Activated naive CD4-positive, alpha-beta T cell (primary cell): ENCODE measurements around the gene CDK16.

ENCODE experiments used
- DNase-seq, 4 experiments: peaks; one replicate each; lab custom pipeline; 2025; lab: John Stamatoyannopoulos, UW

Gene CDK16

GRCh38 chrX:47186096-47186740, 32.3 kb upstream of the CDK16 start:
- no peak for DNase-seq

GRCh38 chrX:47187106-47187677, 31.3 kb upstream of the CDK16 start:
- no peak for DNase-seq

DNA sequence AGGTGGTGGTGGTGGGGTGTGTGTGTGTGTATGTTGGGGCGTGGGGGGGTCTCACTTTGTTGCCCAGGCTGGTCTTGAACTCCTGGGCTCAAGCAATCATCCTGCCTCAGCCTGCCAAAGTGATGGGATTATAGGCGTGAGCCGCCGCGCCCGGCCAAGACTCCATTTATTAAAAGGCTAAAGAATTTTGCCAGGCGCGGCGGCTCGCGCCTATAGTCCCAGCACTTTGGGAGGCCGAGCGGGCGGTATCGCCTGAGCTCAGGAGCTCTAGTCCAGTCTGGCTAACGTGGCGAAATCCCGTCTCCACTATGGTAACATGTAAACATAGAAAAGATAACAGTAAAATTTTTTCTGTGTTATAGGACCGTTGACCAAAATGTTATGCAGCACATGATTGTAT, 28.6 kb upstream of the CDK16 start:
- DNase-seq, result no peak

DNA sequence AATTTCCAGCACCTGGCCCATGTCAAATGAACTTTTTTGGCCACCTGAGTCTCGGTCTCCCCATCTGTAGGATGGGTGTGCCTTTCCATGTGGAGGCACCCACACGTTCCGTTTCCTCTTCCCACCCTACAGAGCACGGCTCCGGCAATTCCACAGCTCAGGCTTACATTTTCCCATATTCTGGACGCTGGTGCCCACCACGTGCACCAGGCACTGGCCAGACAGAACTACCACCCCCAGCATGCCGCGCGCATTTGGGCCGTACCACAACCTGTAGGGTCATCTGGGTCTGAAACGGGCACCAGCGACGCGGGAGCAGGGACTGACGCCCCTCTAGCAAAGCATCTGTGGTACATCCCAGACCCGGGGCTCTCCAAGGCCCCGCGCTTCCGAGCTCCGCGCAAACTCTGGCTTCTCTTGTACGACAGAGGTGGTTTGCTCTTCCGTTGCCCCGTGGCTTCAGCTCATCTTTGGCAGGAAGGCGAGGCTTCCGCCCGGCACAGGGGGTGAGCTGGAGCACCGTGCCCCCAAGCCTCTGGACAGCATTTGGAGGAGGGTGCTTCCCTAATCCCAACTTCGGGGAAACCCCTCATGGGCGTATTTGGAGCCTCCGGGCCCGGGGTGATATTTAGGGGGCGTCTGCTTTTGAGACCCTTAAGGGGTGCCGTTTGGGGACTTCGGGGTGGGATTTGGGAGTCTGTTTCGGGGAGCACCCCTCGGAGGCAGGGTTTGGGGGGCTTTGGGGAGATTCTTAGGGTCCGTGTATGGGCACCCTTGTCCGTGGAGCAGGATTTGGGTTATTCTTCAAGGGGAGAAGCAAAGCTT, 27.8 kb upstream of the CDK16 start:
- DNase-seq, result peak; percentile 39 to 68 (median 52)

- peak in 2 of 4 experiments; percentile 6 to 26 for DNase-seq
Observed at GRCh38 chrX:47191331-47191730, 27.1 kb upstream of the CDK16 start.

GRCh38 chrX:47191806-47192401, 26.6 kb upstream of the CDK16 start:
- no peak for DNase-seq

DNA sequence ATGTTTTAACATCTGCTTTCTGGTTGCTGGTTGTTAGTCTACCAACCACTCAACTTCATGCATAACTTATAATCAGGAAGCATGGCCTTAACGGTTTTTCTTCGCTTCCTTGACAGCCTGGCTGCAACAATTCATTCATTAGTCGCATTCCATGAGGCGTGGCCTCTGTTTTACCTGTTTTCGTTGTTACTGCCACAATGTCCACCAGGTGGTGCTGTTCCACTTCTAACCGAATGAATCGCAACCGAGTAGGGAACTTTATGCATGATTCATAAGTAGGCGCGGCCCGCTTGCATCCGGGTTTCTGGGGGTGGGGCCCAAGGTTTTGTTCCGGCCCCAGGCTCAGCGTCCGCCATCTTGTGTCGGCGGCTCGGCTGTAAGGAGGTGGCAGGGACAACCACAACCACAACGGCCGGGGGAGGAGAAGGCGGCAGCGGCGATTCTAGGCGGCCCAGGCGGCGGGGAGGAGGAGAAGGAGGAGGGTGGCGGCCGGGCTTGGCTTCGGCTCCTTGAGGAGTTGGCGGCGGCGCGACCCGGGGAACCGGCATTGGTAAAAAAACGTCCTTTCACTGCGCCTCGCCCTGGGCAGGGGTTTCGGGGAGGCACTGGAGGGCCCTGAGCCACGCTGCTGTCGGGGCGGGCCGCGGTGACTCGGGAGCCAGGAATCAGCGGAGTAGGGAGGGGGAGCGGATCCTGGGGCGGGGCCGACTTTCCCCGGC, 24.8 kb upstream of the CDK16 start, which contains the start of gene UBA1:
Gene UBA1 (plus strand): TSS at position 355 of the 719 bp plus-strand sequence. CDS start 4,974 bp downstream, outside the sequence.
- peak; percentile 70 to 95 (median 88) for DNase-seq

- DNase-seq, result no peak
Observed at GRCh38 chrX:47194194-47194787, 24.2 kb upstream of the CDK16 start.

DNA sequence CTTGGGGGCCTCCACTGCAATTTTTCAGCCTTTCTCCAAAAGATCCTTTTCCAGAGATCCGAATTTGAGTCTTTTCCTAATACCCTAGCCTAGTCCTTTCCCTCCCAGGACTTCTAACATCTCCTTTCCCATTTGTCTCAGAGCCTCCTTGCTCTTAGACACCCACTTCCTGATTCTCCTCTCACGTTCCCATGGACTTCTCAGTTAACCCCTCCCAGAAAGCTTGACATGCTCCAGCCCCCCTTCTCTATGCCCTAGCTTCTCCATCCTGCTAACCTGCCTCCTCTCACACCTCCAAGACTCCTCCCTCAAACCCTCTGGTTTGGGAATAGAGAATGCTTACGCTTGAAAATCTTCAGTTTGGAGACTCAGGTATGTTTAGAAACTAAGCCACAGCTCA, 22.4 kb upstream of the CDK16 start:
- no peak for DNase-seq

DNA sequence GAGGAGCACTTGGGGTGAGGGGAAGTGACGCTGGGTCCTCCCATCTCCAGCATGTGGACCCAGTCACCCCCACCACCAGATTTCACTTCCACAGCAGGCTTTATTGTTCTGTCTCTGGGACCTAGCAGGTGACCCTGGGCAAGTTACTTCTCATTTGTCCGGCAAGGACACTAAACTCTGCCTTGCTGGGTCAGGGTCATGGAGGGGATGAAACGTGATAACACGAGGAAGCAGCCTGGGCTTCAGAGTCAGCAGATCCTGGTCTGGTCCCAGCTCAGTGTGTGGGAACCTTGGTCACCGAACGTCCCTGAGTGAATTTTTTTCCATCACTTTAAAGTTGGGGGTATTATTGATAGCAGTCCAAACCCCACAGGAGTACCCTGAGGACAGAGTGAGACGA, 21.0 kb upstream of the CDK16 start:
- DNase-seq, result no peak

DNA sequence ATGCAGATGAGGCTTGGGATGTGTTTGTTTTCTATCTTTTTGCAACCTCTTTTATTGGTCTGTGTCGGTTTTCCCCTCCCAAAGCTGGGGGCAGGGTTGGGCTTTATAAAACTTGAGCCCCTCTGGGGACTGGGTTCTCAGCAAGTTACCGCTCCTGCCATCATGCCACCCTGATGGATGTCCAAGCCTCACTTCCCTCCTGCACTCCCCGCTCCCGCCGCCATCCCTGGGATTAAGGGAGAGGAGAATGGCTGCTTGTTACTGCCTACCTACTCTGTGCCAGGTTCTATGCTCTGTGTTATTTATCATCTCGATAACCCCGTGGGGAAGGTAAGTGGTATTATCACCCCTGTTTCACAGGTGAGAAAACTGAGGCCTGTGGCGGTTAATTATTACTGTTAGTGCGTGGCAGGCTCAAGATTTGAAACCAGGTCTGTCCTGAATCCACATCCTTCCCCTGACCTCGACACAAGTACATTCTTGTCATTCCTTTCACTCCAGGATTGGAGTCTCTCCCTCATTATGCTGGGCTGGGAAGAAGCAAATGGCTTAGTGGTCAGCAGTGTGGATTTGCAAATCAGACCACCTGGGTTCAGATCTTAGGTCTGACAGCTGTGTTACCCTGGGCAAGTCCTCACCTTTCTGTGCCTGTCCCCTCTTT, 20.3 kb upstream of the CDK16 start:
- DNase-seq, result no peak

GRCh38 chrX:47198687-47199080, 19.8 kb upstream of the CDK16 start:
- DNase-seq, result no peak

DNA sequence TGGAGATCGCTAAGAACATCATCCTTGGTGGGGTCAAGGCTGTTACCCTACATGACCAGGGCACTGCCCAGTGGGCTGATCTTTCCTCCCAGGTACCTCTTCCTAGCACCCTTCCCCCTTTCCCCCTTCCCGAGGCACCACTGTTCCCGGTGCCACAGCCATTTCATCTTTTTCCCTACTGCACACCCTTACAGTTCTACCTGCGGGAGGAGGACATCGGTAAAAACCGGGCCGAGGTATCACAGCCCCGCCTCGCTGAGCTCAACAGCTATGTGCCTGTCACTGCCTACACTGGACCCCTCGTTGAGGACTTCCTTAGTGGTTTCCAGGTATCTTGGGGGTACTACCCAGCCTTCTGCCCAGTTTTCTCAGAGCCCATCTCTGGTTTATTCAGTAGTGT, 19.2 kb upstream of the CDK16 start:
- DNase-seq, result no peak

GRCh38 chrX:47200385-47201150, 17.9 kb upstream of the CDK16 start:
- no peak for DNase-seq

DNA sequence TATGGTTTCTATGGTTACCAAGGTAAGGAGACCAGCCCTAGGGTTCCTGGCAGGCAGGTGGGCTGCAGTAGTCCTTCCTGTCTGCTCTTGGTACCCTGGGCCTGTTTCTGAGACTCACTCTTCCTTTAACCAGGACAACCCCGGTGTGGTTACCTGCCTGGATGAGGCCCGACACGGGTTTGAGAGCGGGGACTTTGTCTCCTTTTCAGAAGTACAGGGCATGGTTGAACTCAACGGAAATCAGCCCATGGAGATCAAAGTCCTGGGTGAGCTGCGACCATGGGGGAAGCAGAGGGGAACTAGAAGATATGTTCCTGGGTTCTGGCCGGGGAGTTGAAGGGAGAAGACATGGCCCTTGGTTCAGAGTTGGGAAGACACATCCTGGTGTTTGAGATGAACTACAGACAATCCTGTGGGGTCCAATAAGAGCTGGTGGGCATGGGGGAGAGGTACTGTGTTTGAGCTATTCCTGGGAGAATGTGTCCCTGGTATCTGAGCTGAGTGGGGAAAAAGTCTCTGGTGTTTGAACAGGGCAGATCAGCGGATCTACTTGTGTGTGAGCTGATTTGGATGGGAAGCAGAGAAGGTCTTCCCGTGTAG, 17.0 kb upstream of the CDK16 start:
- no peak for DNase-seq

- DNase-seq, result no peak
Observed at GRCh38 chrX:47202316-47202715, 16.2 kb upstream of the CDK16 start.

- DNase-seq, result no peak
Observed at GRCh38 chrX:47202877-47203276, 15.6 kb upstream of the CDK16 start.

GRCh38 chrX:47204970-47205369, 13.5 kb upstream of the CDK16 start:
- no peak for DNase-seq

DNA sequence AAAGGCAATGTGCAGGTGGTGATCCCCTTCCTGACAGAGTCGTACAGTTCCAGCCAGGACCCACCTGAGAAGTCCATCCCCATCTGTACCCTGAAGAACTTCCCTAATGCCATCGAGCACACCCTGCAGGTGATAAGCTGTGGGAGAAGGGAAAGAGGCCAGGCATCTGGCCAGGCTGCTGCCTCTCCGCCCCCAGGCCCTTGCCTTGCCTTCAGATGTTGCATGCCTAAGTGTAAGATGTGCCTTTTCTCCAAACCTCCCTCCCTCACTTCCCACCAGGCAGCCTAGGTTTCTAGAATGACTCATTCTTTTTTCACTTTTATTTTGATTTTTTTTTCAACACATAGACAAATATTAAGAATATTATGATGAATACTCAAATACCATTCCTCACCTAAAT, 12.2 kb upstream of the CDK16 start:
- DNase-seq, result no peak

DNA sequence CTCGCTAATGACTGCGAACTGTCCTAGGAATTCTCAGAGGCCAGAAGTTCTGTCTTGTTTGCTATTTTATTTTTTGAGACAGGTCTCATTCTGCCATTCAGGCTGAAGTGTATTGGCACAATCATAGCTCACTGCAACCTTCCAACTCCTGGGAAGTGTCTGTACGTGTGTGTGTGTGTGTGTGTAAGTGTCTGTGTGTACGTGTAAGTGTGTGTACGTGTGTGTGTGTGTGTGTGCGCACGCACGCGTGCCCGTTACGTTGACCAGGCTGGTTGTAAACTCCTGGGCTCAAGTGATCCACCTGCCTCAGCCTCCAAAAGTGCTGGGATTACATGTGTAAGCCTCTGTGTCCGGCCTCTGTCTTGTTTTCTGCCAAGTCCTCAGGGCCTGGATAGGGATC, 10.4 kb upstream of the CDK16 start:
- DNase-seq, result no peak
